Esophagus muscularis mucosa (tissue), 4 donors: ENCODE data around the gene CHRM4. TPM values are rescaled to one million over a fixed set of nuclear protein-coding genes. Genes with fewer than 3 reads are reported as not detected.

Source experiments
- DNase-seq: peaks from one replicate; pipeline ENCODE4 v3.0.0-alpha.2; 2017; ENCODE audit errors: extremely low spot score
- H3K27ac ChIP-seq, 4 donors: fragments of 200-600 bp; sonication (generic); replicated peaks in 1 of 4; 1 replicate in 3 of 4; 2 replicates in 1 of 4; pipeline ENCODE4 v1.5.1; 2016 to 2019; ENCODE audit warnings: mild to moderate bottlenecking in 1 of 4
- H3K27me3 ChIP-seq, 4 donors: fragments of 200-600 bp; sonication (generic); one replicate each; pipeline versions ENCODE4 v1.5.1 to v1.6.0; 2016 to 2019
- H3K36me3 ChIP-seq, 4 donors: fragments of 200-600 bp; sonication (generic); one replicate each; pipeline ENCODE4 v1.5.1; 2016 to 2019
- H3K4me1 ChIP-seq, 4 donors: fragments of 200-600 bp; sonication (generic); one replicate each; pipeline ENCODE4 v1.5.1; 2016 to 2019
- H3K4me3 ChIP-seq, 4 donors: fragments of 200-600 bp; sonication (generic); 1 replicate in 2 of 4; 2 replicates in 2 of 4; pipeline ENCODE4 v1.5.1; 2016 to 2019; ENCODE audit warnings: mild to moderate bottlenecking in 4 of 4, moderate library complexity in 1 of 4
- H3K9me3 ChIP-seq, 4 donors: fragments of 200-600 bp; sonication (generic); 1 replicate in 3 of 4; 2 replicates in 1 of 4; pipeline ENCODE4 v1.5.1; 2016 to 2019
- EP300 ChIP-seq: sonication (generic); formaldehyde crosslinking; IDR thresholded peaks from one replicate; pipeline ENCODE4 v1.6.1; 2017; ENCODE audit warnings: antibody characterized with exemption
- POLR2A ChIP-seq: fragments of 450-650 bp; IDR thresholded peaks from one replicate; pipeline ENCODE4 v1.6.1; 2017; ENCODE audit warnings: antibody characterized with exemption, moderate library complexity, mild to moderate bottlenecking, low read depth
- POLR2AphosphoS5 ChIP-seq, 2 donors: sonication (generic); formaldehyde crosslinking; IDR thresholded peaks; one replicate each; pipeline ENCODE4 v1.6.1; 2017; ENCODE audit warnings: antibody characterized with exemption in 2 of 2
- WGBS: methylation state at CpG from one replicate; pipeline ENCODE4 v1.1.5; 2018; 5-methylcytosine and 5-hydroxymethylcytosine counted together
- intact Hi-C: fragments of 100-400 bp; cut with DNase I; formaldehyde crosslinking; loops from one replicate; pipeline ENCODE4 v1.15.1; 2023
- total RNA-seq, 4 donors: library from RNA; depleted of rRNA; stranded (reverse); fragments of >200 nt; gene quantifications; one replicate each; pipeline versions ENCODE4 v1.1.0 to v1.2.1, GENCODE V29; 2016
- TF ChIP-seq, protein P1 (sequence below), 3 experiments: fragments of 200-600 bp in 2 of 3; fragments of 450-650 bp in 1 of 3; sonication (generic) in 2 of 3; IDR thresholded peaks; one replicate each; pipeline ENCODE4 v1.5.1; 2017 to 2019; ENCODE audit warnings: antibody characterized with exemption in 3 of 3, mild to moderate bottlenecking in 2 of 3, moderate library complexity in 1 of 3

The CHRM4 gene
- total RNA-seq, 4 donors from 2014 or later: 0.34 to 1.5 (median 1.0) TPM

- no peaks in the 10 kb centered on the region for H3K36me3 ChIP-seq
- H3K4me3 ChIP-seq: no peak overlapping the region
- TF ChIP-seq POLR2AphosphoS5 (IDR thresholded peaks at IDR 0.05) (no peak), EP300 (no peak), POLR2A (no peak)
- TF ChIP-seq, protein P1, sequence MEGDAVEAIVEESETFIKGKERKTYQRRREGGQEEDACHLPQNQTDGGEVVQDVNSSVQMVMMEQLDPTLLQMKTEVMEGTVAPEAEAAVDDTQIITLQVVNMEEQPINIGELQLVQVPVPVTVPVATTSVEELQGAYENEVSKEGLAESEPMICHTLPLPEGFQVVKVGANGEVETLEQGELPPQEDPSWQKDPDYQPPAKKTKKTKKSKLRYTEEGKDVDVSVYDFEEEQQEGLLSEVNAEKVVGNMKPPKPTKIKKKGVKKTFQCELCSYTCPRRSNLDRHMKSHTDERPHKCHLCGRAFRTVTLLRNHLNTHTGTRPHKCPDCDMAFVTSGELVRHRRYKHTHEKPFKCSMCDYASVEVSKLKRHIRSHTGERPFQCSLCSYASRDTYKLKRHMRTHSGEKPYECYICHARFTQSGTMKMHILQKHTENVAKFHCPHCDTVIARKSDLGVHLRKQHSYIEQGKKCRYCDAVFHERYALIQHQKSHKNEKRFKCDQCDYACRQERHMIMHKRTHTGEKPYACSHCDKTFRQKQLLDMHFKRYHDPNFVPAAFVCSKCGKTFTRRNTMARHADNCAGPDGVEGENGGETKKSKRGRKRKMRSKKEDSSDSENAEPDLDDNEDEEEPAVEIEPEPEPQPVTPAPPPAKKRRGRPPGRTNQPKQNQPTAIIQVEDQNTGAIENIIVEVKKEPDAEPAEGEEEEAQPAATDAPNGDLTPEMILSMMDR (IDR thresholded peaks at IDR 0.05): no peak
- intact Hi-C loops: no loop called here
- peak overlapping the region in 2 of 4 donors; percentile 10 to 43 for H3K27ac ChIP-seq
- DNase-seq: no peak
- WGBS: 98% methylated on average over 3 of the region's 3 CpGs
- no peaks in the 10 kb centered on the region for H3K27me3 ChIP-seq
- peaks cover 36 to 59% (median 45%) of the 10 kb centered on the region in 4 donors for H3K4me1 ChIP-seq
- no peaks in the 10 kb centered on the region for H3K9me3 ChIP-seq
Observed at GRCh38 chr11:46341454-46341853, 50.1 kb downstream of the CHRM4 start.

DNA sequence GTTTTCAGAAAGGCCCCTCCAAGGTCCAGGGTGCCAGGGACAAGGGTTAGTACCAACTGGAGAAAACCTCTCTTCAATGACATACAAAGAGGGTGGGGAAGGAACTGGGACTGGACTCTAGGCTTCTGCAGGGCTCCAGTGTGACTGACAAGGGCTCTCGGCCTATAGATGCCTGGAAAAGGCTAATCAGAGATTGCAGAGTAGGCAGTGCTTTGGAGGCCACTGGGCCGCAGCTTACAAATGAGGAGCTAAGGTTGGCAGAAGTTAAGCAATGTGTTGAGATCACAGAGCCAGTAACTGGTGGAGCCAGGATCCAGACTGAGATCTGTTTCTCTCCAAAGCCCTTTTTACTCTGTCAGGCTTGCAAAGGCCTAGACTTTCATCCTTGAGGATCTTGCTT lies 51.8 kb downstream of the CHRM4 start:
- peaks cover 31 to 50% (median 42%) of the 10 kb centered on the region in 4 donors for H3K4me1 ChIP-seq
- TF ChIP-seq POLR2AphosphoS5 (IDR thresholded peaks at IDR 0.05) (no peak), POLR2A (no peak), EP300 (no peak)
- TF ChIP-seq, protein P1 (IDR thresholded peaks at IDR 0.05): no peak
- H3K27me3 ChIP-seq: no peaks in the 10 kb centered on the region
- DNase-seq: no peak
- H3K9me3 ChIP-seq: no peaks in the 10 kb centered on the region
- no peaks in the 10 kb centered on the region for H3K36me3 ChIP-seq
- peak overlapping the region; percentile 75 to 85 (median 82) for H3K27ac ChIP-seq
- intact Hi-C loops: no loop called here
- 78% methylated on average over 2 of the region's 2 CpGs for WGBS
- no peak overlapping the region for H3K4me3 ChIP-seq

GRCh38 chr11:46338988-46339666 lies 52.4 kb downstream of the CHRM4 start:
- Histone ChIP-seq H3K4me1 (peaks cover 31 to 47% (median 42%) of the 10 kb centered on the region in 4 donors), H3K36me3 (no peaks in the 10 kb centered on the region), H3K9me3 (no peaks in the 10 kb centered on the region), H3K4me3 (peak overlapping the region; percentile 39 to 55 (median 45)), H3K27me3 (peaks cover 0 to 6% (median 0%) of the 10 kb centered on the region in 4 donors), H3K27ac (peak overlapping the region; percentile 75 to 85 (median 82))
- peak; percentile 24 to 25 for TF ChIP-seq POLR2AphosphoS5 (IDR thresholded peaks at IDR 0.05)
- TF ChIP-seq, protein P1 (IDR thresholded peaks at IDR 0.05): no peak
- TF ChIP-seq EP300: no peak
- TF ChIP-seq POLR2A: no peak
- intact Hi-C loops: no loop called here
- 14% methylated on average over 15 of the region's 16 CpGs for WGBS
- no peak for DNase-seq

DNA sequence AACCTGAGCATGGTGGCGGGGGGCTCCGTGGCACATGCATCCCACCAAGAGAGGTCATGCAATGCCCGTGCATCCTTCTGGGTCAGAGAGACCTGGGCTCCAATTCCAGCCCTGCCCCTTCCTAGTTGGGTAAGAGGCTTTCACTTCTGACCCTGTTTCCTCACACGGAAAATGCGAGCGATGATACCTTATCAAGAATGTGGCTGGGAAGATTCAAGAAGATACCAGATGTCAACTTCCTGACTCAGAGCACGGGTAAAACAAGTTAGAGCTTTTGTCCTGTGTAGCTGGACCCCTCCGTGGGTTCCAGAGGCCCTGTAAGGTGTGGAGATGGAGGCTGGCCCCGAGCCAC lies 53.0 kb downstream of the CHRM4 start:
- Histone ChIP-seq H3K9me3 (no peaks in the 10 kb centered on the region), H3K4me3 (peak overlapping the region; percentile 39 to 55 (median 45)), H3K36me3 (no peaks in the 10 kb centered on the region), H3K27me3 (peaks cover 0 to 11% (median under 1%) of the 10 kb centered on the region in 4 donors), H3K4me1 (peaks cover 32 to 50% (median 44%) of the 10 kb centered on the region in 4 donors), H3K27ac (peak overlapping the region; percentile 75 to 85 (median 82))
- 28% methylated on average over 9 of the region's 9 CpGs for WGBS
- no peak for DNase-seq
- TF ChIP-seq POLR2AphosphoS5 (IDR thresholded peaks at IDR 0.05): no peak
- TF ChIP-seq POLR2A: no peak
- TF ChIP-seq, protein P1 (IDR thresholded peaks at IDR 0.05): no peak
- no peak for TF ChIP-seq EP300
- intact Hi-C loops: no loop called here
